HepG2 (cell line): Measurements from ENCODE around the gene ACADS.

Source experiments
- CEBPB ChIP-seq: IDR thresholded peaks from 2 replicates; pipeline ENCODE4 v1.6.1; 2011; ENCODE audit warnings: low read depth, low read length, improper control_type of control experiment, borderline replicate concordance
- CREB3 ChIP-seq: sonication (generic); formaldehyde crosslinking; IDR thresholded peaks from 2 replicates; pipeline ENCODE4 v1.5.0; 2020; ENCODE audit warnings: missing genetic modification reagents
- CTCF ChIP-seq: sonication (generic); formaldehyde crosslinking; IDR thresholded peaks from 2 replicates; pipeline ENCODE4 v1.5.0; 2020; ENCODE audit warnings: mild to moderate bottlenecking, missing genetic modification reagents, moderate library complexity
- HDAC1 ChIP-seq: sonication (generic); formaldehyde crosslinking; IDR thresholded peaks from 2 replicates; pipeline ENCODE4 v1.5.1; 2020; ENCODE audit warnings: mild to moderate bottlenecking, missing genetic modification reagents
- MTA3 ChIP-seq: sonication (generic); formaldehyde crosslinking; IDR thresholded peaks from 2 replicates; pipeline ENCODE4 v1.4.0; 2020; ENCODE audit warnings: missing genetic modification reagents
- POGK ChIP-seq: sonication (generic); formaldehyde crosslinking; conservative IDR thresholded peaks from 2 replicates; pipeline ENCODE4 v1.8.0; 2022; ENCODE audit warnings: mild to moderate bottlenecking, moderate library complexity, missing genetic modification reagents
- POLR2A ChIP-seq, 2 experiments: IDR thresholded peaks; 2 replicates each; pipeline ENCODE4 v1.6.1; 2011; ENCODE audit warnings: low read depth in 2 of 2, low read length in 2 of 2, mild to moderate bottlenecking in 1 of 2, moderate library complexity in 1 of 2; ENCODE audit not compliant: insufficient read depth in 1 of 2
- POLR2AphosphoS5 ChIP-seq: IDR thresholded peaks from 2 replicates; pipeline ENCODE4 v1.6.1; 2012; ENCODE audit warnings: low read depth, low read length
- PREB ChIP-seq: sonication (generic); formaldehyde crosslinking; IDR thresholded peaks from 2 replicates; pipeline ENCODE4 v1.4.0; 2020; ENCODE audit warnings: missing genetic modification reagents
- SAFB2 ChIP-seq: sonication (generic); formaldehyde crosslinking; IDR thresholded peaks from 2 replicates; pipeline ENCODE4 v1.5.1; 2020; ENCODE audit warnings: missing genetic modification reagents, low read depth, mild to moderate bottlenecking, borderline replicate concordance
- SIX1 ChIP-seq: sonication (generic); formaldehyde crosslinking; IDR thresholded peaks from 2 replicates; pipeline ENCODE4 v1.4.0; 2020; ENCODE audit warnings: missing genetic modification reagents, borderline replicate concordance
- SRF ChIP-seq: IDR thresholded peaks from 2 replicates; pipeline ENCODE4 v1.6.1; 2011; ENCODE audit warnings: mild to moderate bottlenecking, low read depth, low read length, moderate library complexity
- ZBTB34 ChIP-seq: sonication (generic); formaldehyde crosslinking; IDR thresholded peaks from 2 replicates; pipeline ENCODE4 v1.8.0; 2022; ENCODE audit warnings: mild to moderate bottlenecking, missing genetic modification reagents
- ZNF580 ChIP-seq: IDR thresholded peaks from 2 replicates; pipeline ENCODE4 v1.6.1; 2016; ENCODE audit warnings: low read depth, borderline replicate concordance

- TF ChIP-seq POLR2A (IDR thresholded peaks at IDR 0.05; ENCODE audit: insufficient read depth in 1 of 2, low read depth in 2 of 2, low read length in 2 of 2) = no peak
- no peak for TF ChIP-seq CTCF (CRISPR knock-in tag)
- TF ChIP-seq SAFB2 (CRISPR knock-in tag) = no peak
- no peak for TF ChIP-seq POLR2AphosphoS5
- no peak for TF ChIP-seq ZBTB34
- TF ChIP-seq CEBPB = no peak
- no peak for TF ChIP-seq SIX1 (CRISPR knock-in tag)
- no peak for TF ChIP-seq CREB3 (CRISPR knock-in tag)
- no peak for TF ChIP-seq MTA3 (CRISPR knock-in tag)
- no peak for TF ChIP-seq PREB (CRISPR knock-in tag)
- TF ChIP-seq HDAC1 (CRISPR knock-in tag) = no peak
- TF ChIP-seq ZNF580 = no peak
- TF ChIP-seq SRF = no peak
- no peak for TF ChIP-seq POGK (CRISPR knock-in tag)
Measured at GRCh38 chr12:120733574-120733973, 7.9 kb downstream of the ACADS start.
